Measurements from ENCODE around the gene RASGRP1. TPM values are rescaled to one million over a fixed set of nuclear protein-coding genes. Genes with fewer than 3 reads are reported as not detected.

Gene RASGRP1
- total and polyA plus RNA-seq, 2 donors (not counting 1 experiment from before 2014, with no cell fraction given), result 1.6 TPM; not detected in 1

DNA sequence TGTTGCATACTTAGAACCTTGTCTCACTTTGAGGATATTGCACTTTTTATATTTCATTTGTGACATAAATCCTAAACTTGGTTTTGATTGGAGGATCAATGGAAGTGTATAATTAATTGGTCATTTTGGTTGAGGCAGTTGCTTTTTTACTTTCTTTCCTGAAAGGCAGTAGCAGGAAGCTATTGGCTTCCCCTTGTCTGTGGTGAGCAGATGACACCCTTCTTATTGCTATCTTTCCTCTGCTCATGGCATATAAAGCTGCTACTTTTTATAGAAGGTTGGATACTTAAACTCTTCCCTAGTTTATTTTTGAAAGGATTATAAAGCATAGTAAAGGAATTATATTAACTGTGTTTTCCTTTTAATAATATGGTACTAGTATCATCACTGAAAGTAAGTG is 82.0 kb downstream of the RASGRP1 start:
- Histone ChIP-seq H3K4me3 (replicated peaks in 1 of 4; ENCODE audit: control extremely low read depth in 1 of 4, insufficient read depth in 1 of 4, low read depth in 3 of 4, low read length in 4 of 4) (no peak overlapping the region), H3K27ac (ENCODE audit: insufficient read depth, low read length) (no peak overlapping the region), H3K36me3 (ENCODE audit: control insufficient read depth, insufficient read depth, low read length) (no peaks in the 10 kb centered on the region), H3K4me2 (ENCODE audit: extremely low read depth, insufficient read depth, low read length) (no peak overlapping the region), H4K20me1 (ENCODE audit: control insufficient read depth, extremely low read depth, insufficient read depth, low read length) (no peaks in the 10 kb centered on the region), H3K9ac (ENCODE audit: insufficient read depth, low read length) (no peak overlapping the region), H2AFZ (ENCODE audit: low read length) (no peak overlapping the region), H3K27me3 (ENCODE audit: control insufficient read depth, insufficient read depth, low read length) (no peaks in the 10 kb centered on the region), H3K4me1 (ENCODE audit: control insufficient read depth, extremely low read depth, insufficient read depth, low read length) (no peaks in the 10 kb centered on the region), H3K79me2 (ENCODE audit: control insufficient read depth, insufficient read depth, low read length) (no peaks in the 10 kb centered on the region), H3K9me3 (ENCODE audit: control insufficient read depth, insufficient read depth, low read depth, low read length) (no peaks in the 10 kb centered on the region)
- TF ChIP-seq EZH2 (IDR thresholded peaks at IDR 0.05; ENCODE audit: low read length, missing control alignments), result no peak
- TF ChIP-seq, protein P1, sequence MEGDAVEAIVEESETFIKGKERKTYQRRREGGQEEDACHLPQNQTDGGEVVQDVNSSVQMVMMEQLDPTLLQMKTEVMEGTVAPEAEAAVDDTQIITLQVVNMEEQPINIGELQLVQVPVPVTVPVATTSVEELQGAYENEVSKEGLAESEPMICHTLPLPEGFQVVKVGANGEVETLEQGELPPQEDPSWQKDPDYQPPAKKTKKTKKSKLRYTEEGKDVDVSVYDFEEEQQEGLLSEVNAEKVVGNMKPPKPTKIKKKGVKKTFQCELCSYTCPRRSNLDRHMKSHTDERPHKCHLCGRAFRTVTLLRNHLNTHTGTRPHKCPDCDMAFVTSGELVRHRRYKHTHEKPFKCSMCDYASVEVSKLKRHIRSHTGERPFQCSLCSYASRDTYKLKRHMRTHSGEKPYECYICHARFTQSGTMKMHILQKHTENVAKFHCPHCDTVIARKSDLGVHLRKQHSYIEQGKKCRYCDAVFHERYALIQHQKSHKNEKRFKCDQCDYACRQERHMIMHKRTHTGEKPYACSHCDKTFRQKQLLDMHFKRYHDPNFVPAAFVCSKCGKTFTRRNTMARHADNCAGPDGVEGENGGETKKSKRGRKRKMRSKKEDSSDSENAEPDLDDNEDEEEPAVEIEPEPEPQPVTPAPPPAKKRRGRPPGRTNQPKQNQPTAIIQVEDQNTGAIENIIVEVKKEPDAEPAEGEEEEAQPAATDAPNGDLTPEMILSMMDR (conservative IDR thresholded peaks at IDR 0.05 in 1 of 2, IDR thresholded peaks at IDR 0.05 in 1 of 2; ENCODE audit: low read depth in 1 of 2, low read length in 2 of 2), result no peak
- DNase-seq (ENCODE audit: low read depth in 2 of 2), result no peak

DNA sequence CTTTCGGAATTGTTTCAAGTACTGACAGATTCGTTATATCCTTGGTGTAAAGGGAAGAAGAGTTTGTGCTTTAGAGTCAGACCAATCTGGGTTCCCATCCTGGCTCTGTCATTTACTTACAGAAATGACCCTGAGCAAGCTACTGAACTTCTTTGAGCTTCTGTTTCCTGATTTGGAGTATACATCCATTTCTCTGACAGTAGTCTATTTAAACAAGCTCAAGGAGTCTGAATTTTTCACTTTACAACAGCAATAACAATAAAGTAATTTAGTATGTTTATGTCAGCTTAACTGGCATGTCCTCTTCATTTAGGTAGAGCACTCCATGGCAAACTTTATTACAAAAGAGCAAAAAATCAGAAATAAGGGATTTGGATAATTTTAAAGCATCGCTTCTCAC is 82.9 kb downstream of the RASGRP1 start:
- Histone ChIP-seq H3K9me3 (ENCODE audit: control insufficient read depth, insufficient read depth, low read depth, low read length) (no peaks in the 10 kb centered on the region), H3K27me3 (ENCODE audit: control insufficient read depth, insufficient read depth, low read length) (no peaks in the 10 kb centered on the region), H3K36me3 (ENCODE audit: control insufficient read depth, insufficient read depth, low read length) (no peaks in the 10 kb centered on the region), H3K4me1 (ENCODE audit: control insufficient read depth, extremely low read depth, insufficient read depth, low read length) (no peaks in the 10 kb centered on the region), H2AFZ (ENCODE audit: low read length) (no peak overlapping the region), H3K4me2 (ENCODE audit: extremely low read depth, insufficient read depth, low read length) (no peak overlapping the region), H4K20me1 (ENCODE audit: control insufficient read depth, extremely low read depth, insufficient read depth, low read length) (no peaks in the 10 kb centered on the region), H3K4me3 (replicated peaks in 1 of 4; ENCODE audit: control extremely low read depth in 1 of 4, insufficient read depth in 1 of 4, low read depth in 3 of 4, low read length in 4 of 4) (no peak overlapping the region), H3K79me2 (ENCODE audit: control insufficient read depth, insufficient read depth, low read length) (no peaks in the 10 kb centered on the region), H3K27ac (ENCODE audit: insufficient read depth, low read length) (no peak overlapping the region), H3K9ac (ENCODE audit: insufficient read depth, low read length) (no peak overlapping the region)
- TF ChIP-seq EZH2 (IDR thresholded peaks at IDR 0.05; ENCODE audit: low read length, missing control alignments), result no peak
- TF ChIP-seq, protein P1 (conservative IDR thresholded peaks at IDR 0.05 in 1 of 2, IDR thresholded peaks at IDR 0.05 in 1 of 2; ENCODE audit: low read depth in 1 of 2, low read length in 2 of 2), result no peak
- no peak for DNase-seq (ENCODE audit: low read depth in 2 of 2)

DNA sequence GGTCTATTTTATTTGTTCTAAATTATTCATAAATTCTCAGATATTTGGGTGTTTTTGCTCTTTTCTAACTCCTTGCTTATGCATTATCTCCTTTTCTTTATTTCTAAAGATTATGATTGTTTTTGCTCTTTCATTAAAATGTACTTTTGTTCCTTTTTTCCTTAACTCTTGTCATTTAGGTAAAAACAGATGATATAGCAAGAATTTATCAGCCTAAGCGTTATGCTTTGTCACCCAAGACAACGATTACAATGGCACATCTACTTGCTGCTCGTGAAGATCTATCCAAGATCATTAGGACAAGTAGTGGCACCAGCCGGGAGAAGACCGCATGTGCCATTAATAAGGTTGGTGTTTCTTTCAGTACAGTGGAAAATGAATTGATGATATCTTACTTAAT is 83.5 kb downstream of the RASGRP1 start:
- H4K20me1 ChIP-seq (ENCODE audit: control insufficient read depth, extremely low read depth, insufficient read depth, low read length), result no peaks in the 10 kb centered on the region
- H3K79me2 ChIP-seq (ENCODE audit: control insufficient read depth, insufficient read depth, low read length), result no peaks in the 10 kb centered on the region
- H3K4me3 ChIP-seq (replicated peaks in 1 of 4; ENCODE audit: control extremely low read depth in 1 of 4, insufficient read depth in 1 of 4, low read depth in 3 of 4, low read length in 4 of 4), result no peak overlapping the region
- H2AFZ ChIP-seq (ENCODE audit: low read length), result no peak overlapping the region
- no peak for DNase-seq (ENCODE audit: low read depth in 2 of 2)
- TF ChIP-seq, protein P1 (conservative IDR thresholded peaks at IDR 0.05 in 1 of 2, IDR thresholded peaks at IDR 0.05 in 1 of 2; ENCODE audit: low read depth in 1 of 2, low read length in 2 of 2), result no peak
- H3K9ac ChIP-seq (ENCODE audit: insufficient read depth, low read length), result no peak overlapping the region
- no peak overlapping the region for H3K4me2 ChIP-seq (ENCODE audit: extremely low read depth, insufficient read depth, low read length)
- no peaks in the 10 kb centered on the region for H3K4me1 ChIP-seq (ENCODE audit: control insufficient read depth, extremely low read depth, insufficient read depth, low read length)
- H3K27me3 ChIP-seq (ENCODE audit: control insufficient read depth, insufficient read depth, low read length), result no peaks in the 10 kb centered on the region
- no peak overlapping the region for H3K27ac ChIP-seq (ENCODE audit: insufficient read depth, low read length)
- H3K36me3 ChIP-seq (ENCODE audit: control insufficient read depth, insufficient read depth, low read length), result no peaks in the 10 kb centered on the region
- H3K9me3 ChIP-seq (ENCODE audit: control insufficient read depth, insufficient read depth, low read depth, low read length), result no peaks in the 10 kb centered on the region

Data from fibroblast of lung (primary cell).